Muscle of arm (tissue), 12 donors: ENCODE results near the gene CCND2. TPM values are rescaled to one million over a fixed set of nuclear protein-coding genes. Genes with fewer than 3 reads are reported as not detected.

Experiments used
- DNase-seq: peaks from one replicate; pipeline ENCODE4 v3.0.0-alpha.2; 2013
- polyA plus RNA-seq, 12 donors: library from polyadenylated mRNA; unstranded; fragments of 120-200 nt; gene quantifications; one replicate each; pipeline ENCODE4 v1.2.1, GENCODE V29; 2013; ENCODE audit not compliant: insufficient read length in 12 of 12

CCND2 gene
- polyA plus RNA-seq, 12 donors, result 72.1 to 453 (median 104) TPM

GRCh38 chr12:4251967-4252366 is 21.6 kb upstream of the CCND2 start:
- DNase-seq, result no peak

- DNase-seq, result no peak
These were observed 21.0 kb upstream of the CCND2 start for GRCh38 chr12:4252601-4253000.

DNA sequence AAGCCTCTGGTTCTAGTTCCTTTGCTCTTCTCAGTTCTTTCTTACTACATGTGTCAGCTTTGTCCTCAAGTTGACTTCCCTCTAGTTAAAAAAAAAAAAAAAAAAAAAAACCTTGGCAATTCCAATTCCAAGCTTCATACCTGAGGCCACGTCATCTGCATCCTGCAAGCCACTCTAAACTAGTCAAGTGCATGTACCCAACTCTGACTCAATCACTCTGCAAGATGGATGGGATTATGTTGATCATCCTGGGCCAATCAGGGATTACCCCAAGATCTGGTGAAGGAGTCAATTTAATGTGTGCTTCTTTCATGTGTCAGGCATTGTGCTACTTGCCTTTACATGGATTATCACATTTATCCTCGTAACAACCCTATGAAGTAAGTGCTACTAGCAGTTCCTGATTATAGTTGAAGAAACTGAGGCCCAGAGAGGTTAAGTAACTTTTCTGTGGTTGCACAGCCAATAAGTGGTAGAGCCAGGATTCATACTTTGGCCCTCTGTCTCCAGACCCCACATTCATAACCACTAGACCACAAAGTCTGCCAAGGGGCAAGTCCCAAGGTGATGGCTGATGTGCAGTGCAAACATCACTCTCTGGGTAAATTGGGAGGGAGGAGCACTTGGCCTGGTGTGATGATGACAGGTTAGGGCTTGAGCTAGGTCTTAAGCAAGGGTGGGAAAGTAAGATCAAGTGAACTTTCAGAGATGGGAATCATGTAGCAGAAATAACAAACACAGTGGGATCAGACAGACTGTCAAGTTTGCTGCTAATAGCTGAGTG is 17.3 kb upstream of the CCND2 start:
- no peak for DNase-seq

DNA sequence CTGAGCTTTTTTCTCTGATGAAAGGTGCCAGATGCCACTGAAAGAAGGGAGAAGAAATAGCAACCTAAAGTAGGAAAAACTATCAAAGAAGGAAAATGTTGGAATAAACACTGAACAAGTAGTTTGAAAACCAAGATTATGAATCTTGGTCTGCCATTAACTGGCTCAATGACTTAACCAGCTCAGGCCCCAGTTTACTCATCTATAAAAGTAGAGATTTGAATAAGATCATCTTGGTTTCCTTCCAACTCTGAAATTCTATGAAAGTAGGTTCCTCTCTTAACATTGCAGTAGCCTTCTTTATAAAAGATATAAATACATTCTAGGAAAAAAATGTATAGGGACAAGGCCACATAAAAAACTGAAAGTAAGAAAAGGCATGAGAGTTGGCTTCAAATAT is 16.1 kb upstream of the CCND2 start:
- DNase-seq, result no peak

DNA sequence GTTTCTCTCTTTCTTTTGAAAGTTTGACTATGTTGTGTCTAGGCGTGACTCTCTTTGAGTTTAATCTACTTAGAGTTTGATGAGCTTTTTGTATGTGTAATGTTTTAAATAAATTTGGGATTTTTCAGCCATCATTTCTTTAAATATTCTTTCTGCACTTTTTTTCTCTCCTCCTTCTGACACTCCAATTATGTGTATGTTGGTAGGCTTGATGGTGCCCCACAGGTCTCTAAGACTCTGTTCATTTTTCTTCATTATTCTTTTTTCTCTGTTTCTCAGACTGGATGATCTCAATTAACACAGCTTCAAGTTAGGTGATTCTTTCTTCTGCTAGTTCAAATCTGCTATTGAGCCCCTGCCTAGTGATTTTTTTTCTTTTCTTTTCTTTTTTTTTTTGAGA is 14.5 kb upstream of the CCND2 start:
- no peak for DNase-seq

- DNase-seq, result no peak
These were observed 11.9 kb upstream of the CCND2 start for GRCh38 chr12:4261655-4262054.

DNA sequence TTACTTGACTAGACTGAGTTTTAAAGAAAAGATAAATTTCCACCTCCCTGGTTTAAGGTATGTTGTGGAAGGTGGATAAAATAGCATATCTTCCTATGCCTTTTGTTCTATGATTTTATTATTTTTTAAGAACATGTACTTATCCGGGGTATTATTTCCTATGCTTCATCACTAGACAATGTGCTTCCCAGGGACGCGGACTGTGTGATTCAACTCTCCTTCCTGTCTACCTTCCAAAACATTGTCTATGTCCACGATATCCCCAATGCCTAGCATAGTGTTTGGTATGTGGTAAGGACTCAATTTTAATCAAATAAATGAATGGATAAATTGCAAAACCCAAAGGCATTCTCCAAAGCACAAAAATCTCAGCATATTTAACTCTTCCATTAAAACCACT is 8.3 kb upstream of the CCND2 start:
- no peak for DNase-seq

DNA sequence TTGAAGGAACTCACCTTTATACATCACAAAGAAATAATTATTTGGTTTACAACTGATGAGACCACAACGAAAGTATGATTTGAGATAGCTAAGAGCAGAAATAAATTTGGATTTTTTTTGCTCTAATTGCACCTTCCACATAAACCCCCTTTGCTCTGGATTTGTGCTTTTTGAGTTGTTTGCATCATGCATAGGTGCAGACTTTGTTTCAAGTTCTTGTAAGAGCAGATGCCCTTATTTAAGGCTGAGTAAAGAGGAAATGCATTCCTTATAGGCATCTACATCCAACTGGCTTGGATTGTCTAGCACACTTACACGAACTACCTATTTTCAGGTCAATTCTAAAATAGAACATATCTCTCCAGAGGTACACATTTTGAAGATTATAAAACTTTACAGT is 6.6 kb upstream of the CCND2 start:
- no peak for DNase-seq

DNA sequence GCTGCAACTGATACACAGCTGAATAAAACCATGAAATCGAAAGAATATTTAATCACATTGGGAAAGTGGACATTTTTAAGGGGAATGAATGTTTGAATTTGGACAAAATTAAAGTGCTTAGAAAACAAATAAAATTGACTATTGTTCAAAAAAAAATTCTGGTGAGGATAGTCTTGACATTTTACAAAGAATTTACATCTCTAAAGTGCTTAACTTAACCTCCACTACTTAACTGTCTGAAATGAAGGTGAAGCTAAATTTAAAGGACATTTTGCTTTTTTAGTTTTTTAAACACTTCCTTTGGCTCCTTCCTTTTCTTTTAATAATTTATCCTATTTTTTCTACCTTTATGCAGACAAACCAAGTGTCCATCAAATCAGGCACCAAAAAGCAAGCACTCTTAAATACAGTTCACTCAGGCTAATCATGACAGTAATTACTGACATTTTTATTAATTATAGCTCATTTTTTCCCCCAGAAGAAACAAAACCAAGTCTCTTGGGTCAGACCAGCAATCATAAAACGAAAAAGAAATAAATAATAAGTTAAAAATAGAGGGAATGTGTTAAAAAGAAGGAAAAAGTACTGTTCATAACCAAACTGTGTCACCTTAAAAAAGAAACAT is 5.7 kb upstream of the CCND2 start:
- no peak for DNase-seq

DNA sequence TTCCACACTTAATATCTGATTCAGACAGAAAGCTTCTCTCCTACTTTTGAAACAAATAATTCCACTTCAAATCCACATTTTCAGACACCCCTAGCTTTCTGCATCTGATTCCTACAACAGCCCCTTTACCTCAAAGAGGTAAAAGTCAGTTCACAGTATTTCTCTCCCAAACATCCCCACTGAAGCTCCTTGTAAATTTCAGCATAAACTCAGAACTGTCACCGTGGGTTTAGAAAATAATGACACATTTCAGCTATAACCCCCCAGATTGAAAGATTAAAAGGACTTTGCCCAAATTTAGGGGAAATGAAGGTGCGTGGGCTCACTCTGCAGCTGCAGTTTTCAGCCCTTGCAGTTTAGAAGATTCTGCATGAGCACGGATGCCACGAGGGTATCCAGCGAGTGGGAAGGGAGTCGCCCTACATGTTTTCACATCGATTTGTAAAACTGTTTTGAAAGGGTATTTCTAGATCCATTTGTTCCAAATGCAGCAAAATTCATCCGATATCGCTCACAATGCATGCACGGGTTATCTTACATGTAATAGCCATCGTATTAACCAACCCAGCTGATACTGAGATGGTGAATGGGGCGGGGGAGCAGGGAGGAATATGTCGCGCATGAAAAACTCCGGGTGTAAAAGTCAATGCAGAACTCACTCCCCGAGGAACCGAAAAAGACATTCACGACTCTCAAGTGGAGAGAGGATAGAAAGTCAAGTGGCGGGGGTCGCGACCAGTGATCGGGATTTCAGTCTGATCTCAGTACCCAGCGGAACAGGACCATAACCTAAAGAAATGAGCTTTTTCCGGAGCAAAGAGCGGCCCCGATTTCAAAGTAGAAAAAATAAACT is 5.0 kb upstream of the CCND2 start:
- peak; percentile 57 for DNase-seq

DNA sequence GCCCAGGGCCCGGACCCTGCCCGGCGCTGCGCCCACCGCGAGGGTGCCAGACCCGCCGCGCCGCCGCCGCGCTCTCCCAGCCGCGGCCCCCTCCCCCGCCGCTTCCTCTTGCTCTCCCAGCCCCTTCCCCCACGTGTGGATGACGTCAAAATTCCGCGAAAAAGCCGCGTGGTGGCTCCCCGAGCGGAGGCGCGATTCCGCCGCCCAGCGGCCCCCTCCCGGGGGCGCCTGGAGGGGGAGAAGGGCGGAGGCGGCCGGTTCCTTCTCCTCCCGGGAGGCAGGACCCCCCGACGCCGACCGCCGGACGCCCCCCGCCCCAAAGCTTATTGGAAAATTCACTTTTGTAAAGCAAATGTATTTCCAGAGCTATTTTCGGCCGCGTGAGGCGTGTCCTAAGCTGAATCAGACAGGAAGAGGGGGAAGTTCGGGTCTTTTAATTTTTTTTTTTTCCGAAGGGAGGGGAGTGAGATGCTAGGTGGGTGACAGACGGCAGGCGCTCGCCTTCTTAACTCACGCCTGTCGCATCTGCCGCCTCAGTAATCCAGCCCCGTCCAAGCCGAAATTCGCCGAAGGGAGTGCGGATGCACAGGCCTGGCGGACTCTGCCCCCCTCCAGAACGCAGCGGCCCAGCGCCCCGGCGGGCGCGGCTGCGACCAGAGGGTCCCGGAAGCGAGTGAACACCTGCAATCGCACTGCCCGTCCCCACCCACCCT is 4.1 kb upstream of the CCND2 start:
- DNase-seq, result peak; percentile 94

DNA sequence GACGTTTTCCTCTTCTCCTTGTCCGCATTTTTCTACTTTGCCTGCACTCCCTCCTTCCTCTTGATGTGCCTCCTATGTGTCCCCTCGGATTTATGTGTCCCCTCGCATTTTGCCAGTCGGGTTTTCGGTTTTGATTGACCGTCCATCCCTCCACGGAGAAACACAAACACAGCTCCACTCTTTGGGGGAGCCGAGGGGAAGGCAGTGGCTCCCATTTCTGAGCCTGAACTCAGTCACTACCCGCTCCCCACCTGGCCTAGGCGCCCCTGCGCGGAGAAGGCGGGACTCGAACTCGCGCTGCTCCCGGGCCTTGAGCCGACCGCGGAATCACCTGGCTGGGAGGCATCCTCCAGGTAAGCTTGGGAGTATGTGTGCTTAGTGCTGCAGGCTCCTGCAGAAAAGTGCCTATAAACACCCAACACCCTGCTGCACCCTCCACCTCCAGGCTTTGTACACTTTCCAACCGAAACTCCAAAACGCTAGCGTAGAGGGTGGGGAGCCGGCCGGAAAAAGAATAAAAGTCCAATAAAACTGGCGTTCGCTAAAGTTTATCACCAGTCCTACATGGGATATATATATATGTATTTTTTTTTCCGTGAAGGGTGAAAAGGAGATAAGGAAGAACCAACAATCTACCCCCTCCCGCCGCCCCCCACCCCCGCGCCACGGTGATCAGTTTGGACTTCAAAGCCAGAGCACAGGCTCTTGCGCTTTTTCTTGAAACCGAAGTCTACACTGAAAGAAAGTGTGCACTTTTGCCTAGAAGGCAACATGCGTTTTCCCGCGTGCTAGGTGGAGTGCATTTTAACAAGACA is 3.3 kb upstream of the CCND2 start:
- no peak for DNase-seq

GRCh38 chr12:4270831-4271716 is 2.5 kb upstream of the CCND2 start:
- peak; percentile 72 for DNase-seq

DNA sequence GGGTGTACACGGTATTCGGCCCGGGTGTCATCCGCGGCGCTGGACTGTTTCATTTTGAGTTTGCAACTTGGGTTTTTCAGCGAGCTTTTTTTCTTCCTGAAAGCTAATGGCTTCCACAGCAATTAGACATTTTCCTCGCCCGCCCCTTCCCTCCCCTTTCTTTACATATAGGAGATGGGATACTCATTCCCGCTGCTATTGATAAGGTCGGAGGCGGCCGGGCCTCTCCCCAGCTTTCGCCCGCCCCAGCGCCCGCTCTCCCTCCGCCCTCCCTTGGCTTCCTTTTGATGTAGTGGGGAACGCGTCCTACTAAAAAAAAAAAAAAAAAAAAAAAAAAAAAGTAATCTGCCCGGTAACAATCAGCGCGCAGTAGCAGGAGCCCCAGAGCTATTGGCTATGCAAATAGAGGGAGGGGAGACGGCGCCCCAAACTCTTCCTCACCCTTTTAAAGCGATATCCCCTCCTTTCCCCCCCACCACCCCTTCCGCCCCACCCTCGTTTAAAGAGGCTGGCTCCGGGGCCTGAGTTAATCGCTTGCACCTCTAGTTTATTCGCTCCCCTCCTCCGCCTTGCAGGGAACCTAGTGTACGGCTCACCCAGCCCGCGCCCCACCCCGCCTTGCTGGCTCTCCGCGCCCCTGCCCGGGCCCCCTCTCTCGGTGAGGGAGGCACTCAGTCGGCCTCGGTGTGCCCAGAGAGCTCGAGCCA is 1.7 kb upstream of the CCND2 start:
- DNase-seq, result peak; percentile 87

DNA sequence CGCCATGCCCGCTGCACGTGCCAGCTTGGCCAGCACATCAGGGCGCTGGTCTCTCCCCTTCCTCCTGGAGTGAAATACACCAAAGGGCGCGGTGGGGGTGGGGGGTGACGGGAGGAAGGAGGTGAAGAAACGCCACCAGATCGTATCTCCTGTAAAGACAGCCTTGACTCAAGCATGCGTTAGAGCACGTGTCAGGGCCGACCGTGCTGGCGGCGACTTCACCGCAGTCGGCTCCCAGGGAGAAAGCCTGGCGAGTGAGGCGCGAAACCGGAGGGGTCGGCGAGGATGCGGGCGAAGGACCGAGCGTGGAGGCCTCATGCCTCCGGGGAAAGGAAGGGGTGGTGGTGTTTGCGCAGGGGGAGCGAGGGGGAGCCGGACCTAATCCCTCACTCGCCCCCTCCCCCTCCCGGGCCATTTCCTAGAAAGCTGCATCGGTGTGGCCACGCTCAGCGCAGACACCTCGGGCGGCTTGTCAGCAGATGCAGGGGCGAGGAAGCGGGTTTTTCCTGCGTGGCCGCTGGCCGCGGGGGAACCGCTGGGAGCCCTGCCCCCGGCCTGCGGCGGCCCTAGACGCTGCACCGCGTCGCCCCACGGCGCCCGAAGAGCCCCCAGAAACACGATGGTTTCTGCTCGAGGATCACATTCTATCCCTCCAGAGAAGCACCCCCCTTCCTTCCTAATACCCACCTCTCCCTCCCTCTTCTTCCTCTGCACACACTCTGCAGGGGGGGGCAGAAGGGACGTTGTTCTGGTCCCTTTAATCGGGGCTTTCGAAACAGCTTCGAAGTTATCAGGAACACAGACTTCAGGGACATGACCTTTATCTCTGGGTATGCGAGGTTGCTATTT is 914 bp upstream of the CCND2 start:
- DNase-seq, result peak; percentile 76

DNA sequence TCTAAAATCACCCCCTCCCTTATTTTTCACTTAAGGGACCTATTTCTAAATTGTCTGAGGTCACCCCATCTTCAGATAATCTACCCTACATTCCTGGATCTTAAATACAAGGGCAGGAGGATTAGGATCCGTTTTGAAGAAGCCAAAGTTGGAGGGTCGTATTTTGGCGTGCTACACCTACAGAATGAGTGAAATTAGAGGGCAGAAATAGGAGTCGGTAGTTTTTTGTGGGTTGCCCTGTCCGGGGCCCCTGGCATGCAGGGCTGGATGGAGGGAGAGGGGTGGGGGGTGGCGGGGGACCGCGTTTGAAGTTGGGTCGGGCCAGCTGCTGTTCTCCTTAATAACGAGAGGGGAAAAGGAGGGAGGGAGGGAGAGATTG is 300 bp upstream of the CCND2 start:
- DNase-seq, result no peak

- peak; percentile 53 for DNase-seq
These were observed 944 bp downstream of the CCND2 start for GRCh38 chr12:4274396-4275015.
